Panc1 (cell line): ENCODE data around the gene EYA2. TPM values are rescaled to one million over a fixed set of nuclear protein-coding genes. Genes with fewer than 3 reads are reported as not detected.

ENCODE experiments used
- ATAC-seq: fragments of 200-7000 bp; cut with Tn5 transposase; 2 replicates; pipeline ENCODE4 v1.9.1; 2020; ENCODE audit warnings: mild to moderate bottlenecking, moderate library complexity
- BruUV-seq: library from RNA; stranded (reverse); fragments of 400-500 nt; replicated peaks from 2 replicates; lab custom pipeline; 2021; lab: Mats Ljungman, UMichigan
- CTCF ChIA-PET: fragments of 300-600 bp; sonication (Branson Sonifier 250); formaldehyde crosslinking; loops from one replicate; lab custom pipeline; 2022; ENCODE audit warnings: antibody characterized with exemption; lab: Charles Lee
- POLR2A ChIA-PET: fragments of 300-600 bp; sonication (Branson Sonifier 250); formaldehyde crosslinking; loops from one replicate; lab custom pipeline; 2022; ENCODE audit warnings: antibody characterized with exemption; lab: Charles Lee
- DNase-seq: peaks from one replicate; pipeline ENCODE4 v3.0.0-alpha.2; 2010; ENCODE audit warnings: low read depth, low spot score
- H3K27ac ChIP-seq: 2 replicates; pipeline ENCODE4 v1.5.1; 2011; ENCODE audit warnings: mild to moderate bottlenecking, low read length, inconsistent platforms
- H3K27me3 ChIP-seq: fragments of 200-500 bp; sonication (Bioruptor generic); 2 replicates; pipeline ENCODE4 v1.6.0; 2014; ENCODE audit warnings: low read length, inconsistent platforms; ENCODE audit not compliant: control insufficient read depth, insufficient read depth
- H3K36me3 ChIP-seq: fragments of 200-500 bp; sonication (Bioruptor generic); 2 replicates; pipeline ENCODE4 v1.5.1; 2014; ENCODE audit warnings: inconsistent platforms, mild to moderate bottlenecking, low read length, moderate library complexity; ENCODE audit not compliant: control insufficient read depth, insufficient read depth
- H3K4me1 ChIP-seq: 2 replicates; pipeline ENCODE4 v1.5.1; 2011; ENCODE audit warnings: inconsistent platforms, mild to moderate bottlenecking, low read length, moderate library complexity; ENCODE audit not compliant: control insufficient read depth, insufficient read depth
- H3K4me3 ChIP-seq, 2 experiments: 2 replicates each; pipeline ENCODE4 v1.5.1; 2011 to 2012; ENCODE audit warnings: low read depth in 2 of 2, low read length in 2 of 2, mild to moderate bottlenecking in 2 of 2, inconsistent platforms in 1 of 2, moderate library complexity in 1 of 2
- H3K9me3 ChIP-seq: fragments of 200-500 bp; sonication (Bioruptor generic); 2 replicates; pipeline ENCODE4 v1.5.1; 2014; ENCODE audit warnings: low read depth, mild to moderate bottlenecking, inconsistent platforms, low read length, moderate library complexity; ENCODE audit not compliant: control insufficient read depth, insufficient read depth
- CTCF ChIP-seq: fragments of 450-650 bp; IDR thresholded peaks from 2 replicates; pipeline ENCODE4 v1.5.1; 2017; ENCODE audit warnings: mild to moderate bottlenecking
- POLR2AphosphoS5 ChIP-seq: IDR thresholded peaks from 2 replicates; pipeline ENCODE4 v1.6.1; 2012; ENCODE audit warnings: mild to moderate bottlenecking, low read depth, low read length, moderate library complexity
- REST ChIP-seq, 2 experiments: IDR thresholded peaks; 2 replicates each; pipeline ENCODE4 v1.6.1; 2011 to 2012; ENCODE audit warnings: low read depth in 2 of 2, control low read depth in 1 of 2, low read length in 1 of 2, mild to moderate bottlenecking in 1 of 2, moderate library complexity in 1 of 2; ENCODE audit not compliant: insufficient read depth in 1 of 2
- SIN3A ChIP-seq: IDR thresholded peaks from 2 replicates; pipeline ENCODE4 v1.6.1; 2012; ENCODE audit warnings: low read depth, mild to moderate bottlenecking, low read length, moderate library complexity, borderline replicate concordance; ENCODE audit not compliant: insufficient read depth
- TCF7L2 ChIP-seq: IDR thresholded peaks from 2 replicates; pipeline ENCODE4 v1.6.1; 2011; ENCODE audit warnings: mild to moderate bottlenecking, low read depth, low read length, inconsistent platforms
- in situ Hi-C: cut with HindIII; loops from 2 replicates; pipeline ENCODE4 v1.10.0; 2016; ENCODE audit warnings: low sequenced_read_pairs, low pct_unique_long_range_greater_than_20kb
- intact Hi-C: fragments of 100-400 bp; cut with micrococcal nuclease; formaldehyde crosslinking; loops from one replicate; pipeline ENCODE4 v1.10.0; 2022; ENCODE audit not compliant: unreplicated experiment
- total RNA-seq: library from RNA; stranded (reverse); gene quantifications from one replicate; pipeline ENCODE4 v1.2.1, GENCODE V29; 2021; ENCODE audit not compliant: unreplicated experiment

The EYA2 gene
- total RNA-seq, 1 experiment from 2014 or later: 1.9 TPM

- in situ Hi-C loops (no loop called here), intact Hi-C loops (no loop called here)
- ChIA-PET POLR2A (no interaction called here), CTCF (no interaction called here)
- H3K27me3 ChIP-seq: no peaks in the 10 kb centered on the region
- DNase-seq (no peak), ATAC-seq (no peak)
- no peaks in the 10 kb centered on the region for H3K9me3 ChIP-seq
- no TSS peak for BruUV-seq
- no peak overlapping the region for H3K27ac ChIP-seq
- TF ChIP-seq REST (IDR thresholded peaks at IDR 0.05; ENCODE audit: insufficient read depth in 1 of 2, low read depth in 2 of 2, low read length in 1 of 2) (no peak), POLR2AphosphoS5 (no peak), CTCF (no peak), SIN3A (no peak), TCF7L2 (no peak)
- no peaks in the 10 kb centered on the region for H3K36me3 ChIP-seq
- no peak overlapping the region for H3K4me3 ChIP-seq
- H3K4me1 ChIP-seq: no peaks in the 10 kb centered on the region
Measured at GRCh38 chr20:46943861-46944591, 49.4 kb downstream of the EYA2 start.

- intact Hi-C loops: no loop called here
- H3K4me3 ChIP-seq: no peak overlapping the region
- no peak overlapping the region for H3K27ac ChIP-seq
- DNase-seq (no peak), ATAC-seq (no peak)
- TF ChIP-seq REST (IDR thresholded peaks at IDR 0.05; ENCODE audit: insufficient read depth in 1 of 2, low read depth in 2 of 2, low read length in 1 of 2) (no peak), POLR2AphosphoS5 (no peak), CTCF (no peak), TCF7L2 (no peak), SIN3A (no peak)
- BruUV-seq: no TSS peak
- no peaks in the 10 kb centered on the region for H3K4me1 ChIP-seq
- CTCF ChIA-PET: no interaction called here
- in situ Hi-C loops: no loop called here
- no peaks in the 10 kb centered on the region for H3K9me3 ChIP-seq
- no peaks in the 10 kb centered on the region for H3K36me3 ChIP-seq
- POLR2A ChIA-PET: no interaction called here
- no peaks in the 10 kb centered on the region for H3K27me3 ChIP-seq
Measured at GRCh38 chr20:46945465-46945864, 50.8 kb downstream of the EYA2 start.
